Heart left ventricle (tissue), 16 donors: ENCODE data around the gene OR6C70. TPM values are rescaled to one million over a fixed set of nuclear protein-coding genes. Genes with fewer than 3 reads are reported as not detected.
"Not testable (repeated sequence)": the region's sequence is repeated elsewhere in the genome, so short reads cannot be mapped to it uniquely, and the experiment has no call there.

Source experiments
- ATAC-seq, 4 donors: fragments of 200-7000 bp; cut with Tn5 transposase; one replicate each; pipeline ENCODE4 v1.9.1; 2020 to 2022; ENCODE audit warnings: moderate library complexity in 4 of 4, mild to moderate bottlenecking in 3 of 4, moderate number of reproducible peaks in 1 of 4
- DNase-seq, 5 donors: peaks; one replicate each; pipeline ENCODE4 v3.0.0-alpha.2; 2020
- H3K27ac ChIP-seq, 12 donors: fragments of 200-600 bp; sonication (generic) in 4 of 12; one replicate each; pipeline versions ENCODE4 v1.5.0 to v1.8.0; 2016 to 2022; ENCODE audit warnings: mild to moderate bottlenecking in 2 of 12
- H3K27me3 ChIP-seq, 9 donors: fragments of 200-600 bp; sonication (generic) in 2 of 9; one replicate each; pipeline versions ENCODE4 v1.5.1 to v1.8.0; 2016 to 2022; ENCODE audit warnings: mild to moderate bottlenecking in 3 of 9
- H3K36me3 ChIP-seq, 9 donors: fragments of 200-600 bp; sonication (generic) in 2 of 9; one replicate each; pipeline versions ENCODE4 v1.5.0 to v1.8.0; 2018 to 2022; ENCODE audit warnings: mild to moderate bottlenecking in 2 of 9
- H3K4me1 ChIP-seq, 12 donors: fragments of 200-600 bp; sonication (generic) in 4 of 12; one replicate each; pipeline versions ENCODE4 v1.5.0 to v1.8.0; 2016 to 2022; ENCODE audit warnings: mild to moderate bottlenecking in 3 of 12
- H3K4me3 ChIP-seq, 12 donors: fragments of 200-600 bp; sonication (generic) in 4 of 12; one replicate each; pipeline versions ENCODE4 v1.5.0 to v1.8.0; 2017 to 2022; ENCODE audit warnings: mild to moderate bottlenecking in 9 of 12, moderate library complexity in 4 of 12
- H3K9me3 ChIP-seq, 12 donors: fragments of 200-600 bp; sonication (generic) in 4 of 12; one replicate each; pipeline versions ENCODE4 v1.5.0 to v1.8.0; 2016 to 2022; ENCODE audit warnings: mild to moderate bottlenecking in 1 of 12
- POLR2A ChIP-seq, 2 donors: fragments of 450-650 bp; IDR thresholded peaks; one replicate each; pipeline ENCODE4 v1.6.1; 2017; ENCODE audit warnings: antibody characterized with exemption in 2 of 2, mild to moderate bottlenecking in 2 of 2, moderate library complexity in 2 of 2
- WGBS, 4 donors: extraction: QIAGEN DNeasy Blood & Tissue Kit in 2 of 4; methylation state at CpG; one replicate each; pipeline versions ENCODE4 v1.1.5 to v1.1.7; 2013 to 2018; 5-methylcytosine and 5-hydroxymethylcytosine counted together
- intact Hi-C, 10 donors: fragments of 100-400 bp; cut with DNase I; formaldehyde crosslinking; loops; one replicate each; pipeline versions ENCODE4 v1.11.1 to v1.14.2; 2022
- polyA plus RNA-seq, 2 donors: library from polyadenylated mRNA; stranded (reverse); fragments of 200-250 nt; gene quantifications; one replicate each; pipeline ENCODE4 v1.2.3, GENCODE V29; 2013
- total RNA-seq, 9 donors: library from RNA; depleted of rRNA in 2 of 9; stranded (reverse); fragments of >200 nt in 2 of 9; fragmentation: NEBNext Ultra II Directional in 3 of 9; extraction: Animal tissue kit (Norgen Biotek cat#: 25700) in 3 of 9; gene quantifications; one replicate each; pipeline versions ENCODE4 v1.1.0 to v1.2.4, GENCODE V29; 2016 to 2023
- TF ChIP-seq, protein P1 (sequence below), 12 donors: fragments of 200-600 bp; sonication (generic) in 4 of 12; IDR thresholded peaks; one replicate each; pipeline versions ENCODE4 v1.5.0 to v1.8.0; 2018 to 2022; ENCODE audit warnings: antibody characterized with exemption in 12 of 12, mild to moderate bottlenecking in 5 of 12
- donor health status: ischemic (EF 13 %, LVEDD 7.1; RV severe dilation, severe dysfunction).
- donor health status: healthy with polysubstance abuse.
- donor health status: DM: no; HTN: yes; CAD: no.
- donor health status: DM: no; HTN: no; CAD: no.
- donor health status: ischemic (EF 25% LVEDD 6.9; RV normal size, moderate dysfunction).
- donor health status: ischemic (EF 25% LVEDD 5.7; RV mildly dilated, moderate dysfunction).
- donor health status: healthy.
- donor health status: DM: yes; HTN: yes; CAD: no.
- donor health status: ischemic (EF 35%, LVEDD 5.7; RV mildly dilated, moderate dysfunction).
- donor health status: nonischemic (EF 11% LVEDD 7.7; RV severe dilation, severe dysfunction).
- donor health status: DM: yes; HTN: yes; CAD: no.
- donor health status: PGD.
- donor health status: ischemic (EF 29% LVEDD 5.4; RV normal size, mild dysfunction).
- donor health status: nonischemic (EF 23%, LVEDD 6.1; RV moderate dilation, normal function).

OR6C70 gene
- total and polyA plus RNA-seq, 11 donors: not detected

DNA sequence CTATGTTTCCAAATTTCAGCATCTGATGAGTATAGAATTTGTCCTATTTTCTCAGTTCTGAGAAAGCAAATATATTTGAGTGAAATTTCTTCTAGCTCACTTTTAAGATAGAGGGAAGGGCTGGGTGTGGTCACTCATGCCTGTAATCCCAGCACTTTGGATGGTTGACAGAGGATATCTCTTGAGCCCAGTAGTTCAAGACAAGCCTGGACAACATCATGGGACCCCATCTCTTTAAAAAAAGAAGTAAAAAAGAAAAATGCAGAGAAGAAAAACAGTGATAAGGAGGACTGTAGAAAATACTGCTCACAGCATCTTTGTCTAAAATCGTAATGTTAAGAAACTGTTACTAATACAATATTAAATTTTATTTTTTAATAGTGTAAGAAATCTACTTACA lies 2.3 kb upstream of the OR6C70 start:
- Histone ChIP-seq H3K36me3 (no peaks in the 10 kb centered on the region), H3K27ac (no peak overlapping the region), H3K9me3 (no peaks in the 10 kb centered on the region), H3K4me3 (no peak overlapping the region), H3K27me3 (no peaks in the 10 kb centered on the region), H3K4me1 (no peaks in the 10 kb centered on the region)
- intact Hi-C loops: no loop called here
- no peak for TF ChIP-seq POLR2A (IDR thresholded peaks at IDR 0.05)
- TF ChIP-seq, protein P1, sequence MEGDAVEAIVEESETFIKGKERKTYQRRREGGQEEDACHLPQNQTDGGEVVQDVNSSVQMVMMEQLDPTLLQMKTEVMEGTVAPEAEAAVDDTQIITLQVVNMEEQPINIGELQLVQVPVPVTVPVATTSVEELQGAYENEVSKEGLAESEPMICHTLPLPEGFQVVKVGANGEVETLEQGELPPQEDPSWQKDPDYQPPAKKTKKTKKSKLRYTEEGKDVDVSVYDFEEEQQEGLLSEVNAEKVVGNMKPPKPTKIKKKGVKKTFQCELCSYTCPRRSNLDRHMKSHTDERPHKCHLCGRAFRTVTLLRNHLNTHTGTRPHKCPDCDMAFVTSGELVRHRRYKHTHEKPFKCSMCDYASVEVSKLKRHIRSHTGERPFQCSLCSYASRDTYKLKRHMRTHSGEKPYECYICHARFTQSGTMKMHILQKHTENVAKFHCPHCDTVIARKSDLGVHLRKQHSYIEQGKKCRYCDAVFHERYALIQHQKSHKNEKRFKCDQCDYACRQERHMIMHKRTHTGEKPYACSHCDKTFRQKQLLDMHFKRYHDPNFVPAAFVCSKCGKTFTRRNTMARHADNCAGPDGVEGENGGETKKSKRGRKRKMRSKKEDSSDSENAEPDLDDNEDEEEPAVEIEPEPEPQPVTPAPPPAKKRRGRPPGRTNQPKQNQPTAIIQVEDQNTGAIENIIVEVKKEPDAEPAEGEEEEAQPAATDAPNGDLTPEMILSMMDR (IDR thresholded peaks at IDR 0.05): no peak
- ATAC-seq: no peak
- no peak for DNase-seq
- WGBS, 4 donors: 74 to 89% (median 83%) methylated on average over 1 of the region's 1 CpG

DNA sequence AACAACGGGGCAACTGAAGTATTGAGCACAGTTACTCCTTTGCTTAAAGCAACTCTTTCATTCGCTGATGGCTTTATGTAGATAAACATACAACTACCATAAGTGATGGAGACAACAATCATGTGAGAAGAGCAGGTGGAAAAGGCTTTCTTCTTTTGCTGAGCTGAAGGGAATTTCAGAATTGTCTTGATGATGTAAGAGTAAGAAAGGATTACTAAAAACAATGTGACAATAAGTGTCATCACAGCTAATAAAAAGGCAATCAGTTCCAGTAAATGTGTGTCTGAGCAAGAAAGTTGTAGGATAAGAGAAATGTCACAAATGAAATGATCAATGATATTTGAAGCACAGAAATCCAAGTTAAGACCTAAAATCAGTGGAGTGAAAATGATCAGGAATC lies 647 bp downstream of the OR6C70 start:
- no peaks in the 10 kb centered on the region for H3K27me3 ChIP-seq
- ATAC-seq (no peak), DNase-seq (no peak)
- H3K36me3 ChIP-seq: no peaks in the 10 kb centered on the region
- H3K27ac ChIP-seq: no peak overlapping the region
- TF ChIP-seq POLR2A (IDR thresholded peaks at IDR 0.05): no peak
- TF ChIP-seq, protein P1 (IDR thresholded peaks at IDR 0.05): no peak
- intact Hi-C loops: no loop called here
- H3K4me1 ChIP-seq: no peaks in the 10 kb centered on the region
- 56 to 67% (median 65%) methylated on average over 2 of the region's 2 CpGs for WGBS, 4 donors
- peaks cover 0 to 5% (median 0%) of the 10 kb centered on the region in 12 donors for H3K9me3 ChIP-seq
- H3K4me3 ChIP-seq: no peak overlapping the region

DNA sequence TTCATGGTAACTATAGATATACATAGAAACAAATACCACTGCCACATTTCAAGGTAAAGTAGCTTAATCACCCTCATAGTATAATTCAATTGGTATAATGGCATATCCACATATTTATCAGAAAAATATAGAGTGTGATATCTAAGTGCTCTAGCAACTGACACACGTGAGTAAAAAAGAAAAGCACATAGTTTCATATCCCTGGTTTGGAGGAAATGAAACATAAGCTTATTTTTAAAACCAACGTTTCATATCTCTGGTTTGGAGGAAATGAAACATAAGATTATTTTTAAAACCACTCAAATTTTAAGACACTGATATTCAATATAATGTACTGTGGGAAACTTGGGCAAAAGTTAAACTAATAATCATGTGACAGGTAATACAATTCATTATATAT lies 2.1 kb downstream of the OR6C70 start:
- Histone ChIP-seq H3K4me1 (no peaks in the 10 kb centered on the region), H3K9me3 (peaks cover 0 to 5% (median 0%) of the 10 kb centered on the region in 12 donors), H3K27ac (no peak overlapping the region), H3K4me3 (no peak overlapping the region), H3K36me3 (no peaks in the 10 kb centered on the region), H3K27me3 (no peaks in the 10 kb centered on the region)
- DNase-seq (no peak), ATAC-seq (no peak)
- WGBS, 4 donors: 30 to 46% (median 42%) methylated on average over 2 of the region's 2 CpGs
- intact Hi-C loops: no loop called here
- TF ChIP-seq POLR2A (IDR thresholded peaks at IDR 0.05): no peak
- TF ChIP-seq, protein P1 (IDR thresholded peaks at IDR 0.05): no peak

DNA sequence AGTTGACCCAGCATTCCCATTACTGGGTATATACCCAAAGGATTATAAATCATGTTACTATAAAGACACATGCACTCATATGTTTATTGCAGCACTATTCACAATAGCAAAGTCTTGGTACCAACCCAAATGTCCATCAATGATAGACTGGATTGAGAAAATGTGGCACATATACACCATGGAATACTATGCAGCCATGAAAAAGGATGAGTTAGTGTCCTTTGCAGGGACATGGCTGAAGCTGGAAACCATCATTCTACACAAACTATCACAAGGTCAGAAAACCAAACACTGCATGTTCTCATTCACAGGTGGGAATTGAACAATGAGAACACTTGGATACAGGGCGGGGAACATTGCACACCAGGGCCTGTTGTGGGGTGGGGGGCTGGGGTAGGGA lies 5.0 kb downstream of the OR6C70 start:
- intact Hi-C loops, DNase-seq, H3K36me3 ChIP-seq, H3K27me3 ChIP-seq, H3K9me3 ChIP-seq, H3K4me1 ChIP-seq, ATAC-seq, H3K4me3 ChIP-seq, H3K27ac ChIP-seq: not testable (repeated sequence)
- 85 to 100% (median 93%) methylated on average over 1 of the region's 1 CpG for WGBS, 4 donors

DNA sequence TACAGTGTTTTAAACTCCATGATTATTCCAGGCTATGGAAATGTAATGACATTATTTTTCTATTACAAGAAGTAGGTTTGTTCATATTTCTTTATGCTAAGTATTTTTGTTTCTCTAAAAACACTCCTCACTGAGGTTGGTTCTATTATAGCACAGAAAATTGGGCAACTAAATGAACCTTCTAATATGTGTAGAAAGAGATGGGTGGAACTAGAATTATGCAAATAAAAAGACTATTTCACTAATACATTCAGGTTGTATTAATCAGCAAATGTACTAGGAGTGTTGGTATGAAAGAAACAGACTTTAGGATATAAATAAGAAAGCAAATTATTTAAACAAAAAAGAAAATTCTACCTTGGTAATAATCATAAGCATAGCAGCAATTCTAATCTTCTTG lies 21.1 kb downstream of the OR6C70 start:
- H3K36me3 ChIP-seq: no peaks in the 10 kb centered on the region
- H3K4me3 ChIP-seq: no peak overlapping the region
- peaks cover 0 to 5% (median 0%) of the 10 kb centered on the region in 9 donors for H3K27me3 ChIP-seq
- no peak overlapping the region for H3K27ac ChIP-seq
- H3K4me1 ChIP-seq: no peaks in the 10 kb centered on the region
- TF ChIP-seq POLR2A (IDR thresholded peaks at IDR 0.05): no peak
- ATAC-seq: no peak
- H3K9me3 ChIP-seq: no peaks in the 10 kb centered on the region
- DNase-seq: no peak
- intact Hi-C loops: loop anchor here in 1 of 10 donors (10.0 kb wide), 1 partner anchor 166 kb away; no protein-coding TSS in a partner anchor
